ENCODE measurements around the gene ADCY7.

The ADCY7 gene

GRCh38 chr16:50273382-50273690 is 7.0 kb downstream of the ADCY7 start:
- TF ChIP-seq CTCF (conservative IDR thresholded peaks at IDR 0.05) (no peak), ZFX (IDR thresholded peaks at IDR 0.05) (no peak)
- no peak overlapping the region for H3K27ac ChIP-seq

- no peak for TF ChIP-seq ZFX (IDR thresholded peaks at IDR 0.05)
- TF ChIP-seq CTCF (conservative IDR thresholded peaks at IDR 0.05), result no peak
- no peak overlapping the region for H3K27ac ChIP-seq
Measured at GRCh38 chr16:50273888-50274325, 7.6 kb downstream of the ADCY7 start.

- no peak overlapping the region for H3K27ac ChIP-seq
- no peak for TF ChIP-seq CTCF (conservative IDR thresholded peaks at IDR 0.05)
- no peak for TF ChIP-seq ZFX (IDR thresholded peaks at IDR 0.05)
Measured at GRCh38 chr16:50274326-50275097, 8.2 kb downstream of the ADCY7 start.

- no peak for TF ChIP-seq CTCF (conservative IDR thresholded peaks at IDR 0.05)
- no peak for TF ChIP-seq ZFX (IDR thresholded peaks at IDR 0.05)
- H3K27ac ChIP-seq, result no peak overlapping the region
Measured at GRCh38 chr16:50275098-50275415, 8.7 kb downstream of the ADCY7 start.

GRCh38 chr16:50275428-50276325 is 9.3 kb downstream of the ADCY7 start:
- TF ChIP-seq ZFX (IDR thresholded peaks at IDR 0.05), result no peak
- TF ChIP-seq CTCF (conservative IDR thresholded peaks at IDR 0.05), result no peak

GRCh38 chr16:50276326-50276640 is 9.9 kb downstream of the ADCY7 start:
- no peak overlapping the region for H3K27ac ChIP-seq
- TF ChIP-seq ZFX (IDR thresholded peaks at IDR 0.05) (no peak), CTCF (conservative IDR thresholded peaks at IDR 0.05) (no peak)

More at GRCh38 chr16:50275428-50276325, 9.3 kb downstream of the ADCY7 start:
- H3K27ac ChIP-seq, result no peak overlapping the region

- H3K27ac ChIP-seq, result no peak overlapping the region
- TF ChIP-seq CTCF (conservative IDR thresholded peaks at IDR 0.05), result no peak
- TF ChIP-seq ZFX (IDR thresholded peaks at IDR 0.05), result no peak
Measured at GRCh38 chr16:50276801-50277555, 10.6 kb downstream of the ADCY7 start.

Data from C4-2B (cell line).